ENCODE data around the gene TARBP2.

- TF ChIP-seq CTCF (IDR thresholded peaks at IDR 0.05), result no peak
- no peak for TF ChIP-seq POLR2A (IDR thresholded peaks at IDR 0.05)
These were observed 40.0 kb upstream of the TARBP2 start for GRCh38 chr12:53461059-53461458.
